OCI-LY7 (cell line): ENCODE measurements around the gene CCDC83. TPM values are rescaled to one million over a fixed set of nuclear protein-coding genes. Genes with fewer than 3 reads are reported as not detected.

Experiments used
- BruUV-seq: library from RNA; stranded (reverse); fragments of 400-500 nt; replicated peaks from 2 replicates; lab custom pipeline; 2021; lab: Mats Ljungman, UMichigan
- CTCF ChIA-PET: fragments of 300-600 bp; sonication (Branson Sonifier 250); formaldehyde crosslinking; loops from one replicate; lab custom pipeline; 2022; ENCODE audit warnings: antibody characterized with exemption; ENCODE audit not compliant: unreplicated experiment; lab: Charles Lee
- POLR2A ChIA-PET: fragments of 300-600 bp; sonication (Branson Sonifier 250); formaldehyde crosslinking; loops from one replicate; lab custom pipeline; 2022; ENCODE audit warnings: antibody characterized with exemption; lab: Charles Lee
- DNase-seq: peaks from one replicate; pipeline ENCODE4 v3.0.0-alpha.2; 2015; ENCODE audit warnings: low spot score
- H2AFZ ChIP-seq: fragments of 200-600 bp; sonication (generic), shearing (Covaris generic); 2 replicates; pipeline ENCODE4 v1.6.1; 2014; ENCODE audit warnings: mild to moderate bottlenecking, antibody characterized with exemption, low read length, moderate library complexity
- H3K27ac ChIP-seq: fragments of 200-600 bp; sonication (generic); 2 replicates; pipeline ENCODE4 v1.5.1; 2014; ENCODE audit warnings: mixed run types, low read depth, mild to moderate bottlenecking, moderate library complexity, low read length, inconsistent platforms; ENCODE audit not compliant: poor library complexity, severe bottlenecking
- H3K36me3 ChIP-seq: fragments of 200-600 bp; sonication (generic); 2 replicates; pipeline ENCODE4 v1.6.1; 2014; ENCODE audit warnings: mild to moderate bottlenecking, antibody characterized with exemption, low read length, moderate library complexity, mixed read lengths; ENCODE audit not compliant: insufficient read depth
- H3K4me1 ChIP-seq: fragments of 200-600 bp; sonication (generic); 2 replicates; pipeline ENCODE4 v1.5.1; 2014; ENCODE audit warnings: mild to moderate bottlenecking, low read length; ENCODE audit not compliant: insufficient read depth, poor library complexity, severe bottlenecking
- H3K4me2 ChIP-seq: fragments of 200-600 bp; sonication (generic); 2 replicates; pipeline ENCODE4 v1.6.1; 2014; ENCODE audit warnings: mild to moderate bottlenecking, low read length
- H3K4me3 ChIP-seq: fragments of 200-600 bp; sonication (generic); 2 replicates; pipeline ENCODE4 v1.5.1; 2014; ENCODE audit warnings: mild to moderate bottlenecking, low read depth, low read length; ENCODE audit not compliant: poor library complexity, severe bottlenecking
- H3K79me2 ChIP-seq: fragments of 200-600 bp; sonication (generic); 2 replicates; pipeline ENCODE4 v1.6.1; 2016; ENCODE audit warnings: low read depth, mild to moderate bottlenecking, low read length, moderate library complexity, mixed read lengths; ENCODE audit not compliant: insufficient read depth
- H3K9me2 ChIP-seq: fragments of 200-600 bp; sonication (generic); 2 replicates; pipeline ENCODE4 v1.6.1; 2016; ENCODE audit warnings: mild to moderate bottlenecking, low read length, mixed read lengths; ENCODE audit not compliant: insufficient read depth
- H3K9me3 ChIP-seq: fragments of 200-600 bp; sonication (generic); 2 replicates; pipeline ENCODE4 v1.6.1; 2014; ENCODE audit warnings: mild to moderate bottlenecking, mixed run types, low read length, mixed read lengths
- H4K20me1 ChIP-seq: fragments of 200-600 bp; sonication (generic); 2 replicates; pipeline ENCODE4 v1.6.1; 2014; ENCODE audit warnings: mild to moderate bottlenecking, antibody characterized with exemption, low read length, moderate library complexity, mixed read lengths; ENCODE audit not compliant: insufficient read depth
- CTCF ChIP-seq: fragments of 200-600 bp; sonication (generic); conservative IDR thresholded peaks from 2 replicates; pipeline ENCODE4 v1.5.1; 2014; ENCODE audit warnings: mild to moderate bottlenecking, antibody characterized with exemption, low read length, moderate library complexity, mixed read lengths
- EZH2phosphoT487 ChIP-seq: fragments of 200-600 bp; sonication (generic); IDR thresholded peaks from 2 replicates; pipeline ENCODE4 v1.6.1; 2018; ENCODE audit warnings: low read depth, borderline replicate concordance, mild to moderate bottlenecking, mixed run types, antibody characterized with exemption, low read length, moderate library complexity, mixed read lengths
- intact Hi-C: fragments of 100-400 bp; cut with micrococcal nuclease; formaldehyde crosslinking; loops from one replicate; pipeline ENCODE4 v1.10.0; 2022; ENCODE audit not compliant: unreplicated experiment
- total RNA-seq, 2 experiments: library from RNA; depleted of rRNA in 1 of 2; stranded (reverse); fragments of >200 nt in 1 of 2; shearing (Covaris generic) in 1 of 2; gene quantifications; 2 replicates each; pipeline ENCODE4 v1.2.3, GENCODE V29; 2014 to 2022

The CCDC83 gene
- total RNA-seq, 2 experiments from 2014 or later, result not detected

DNA sequence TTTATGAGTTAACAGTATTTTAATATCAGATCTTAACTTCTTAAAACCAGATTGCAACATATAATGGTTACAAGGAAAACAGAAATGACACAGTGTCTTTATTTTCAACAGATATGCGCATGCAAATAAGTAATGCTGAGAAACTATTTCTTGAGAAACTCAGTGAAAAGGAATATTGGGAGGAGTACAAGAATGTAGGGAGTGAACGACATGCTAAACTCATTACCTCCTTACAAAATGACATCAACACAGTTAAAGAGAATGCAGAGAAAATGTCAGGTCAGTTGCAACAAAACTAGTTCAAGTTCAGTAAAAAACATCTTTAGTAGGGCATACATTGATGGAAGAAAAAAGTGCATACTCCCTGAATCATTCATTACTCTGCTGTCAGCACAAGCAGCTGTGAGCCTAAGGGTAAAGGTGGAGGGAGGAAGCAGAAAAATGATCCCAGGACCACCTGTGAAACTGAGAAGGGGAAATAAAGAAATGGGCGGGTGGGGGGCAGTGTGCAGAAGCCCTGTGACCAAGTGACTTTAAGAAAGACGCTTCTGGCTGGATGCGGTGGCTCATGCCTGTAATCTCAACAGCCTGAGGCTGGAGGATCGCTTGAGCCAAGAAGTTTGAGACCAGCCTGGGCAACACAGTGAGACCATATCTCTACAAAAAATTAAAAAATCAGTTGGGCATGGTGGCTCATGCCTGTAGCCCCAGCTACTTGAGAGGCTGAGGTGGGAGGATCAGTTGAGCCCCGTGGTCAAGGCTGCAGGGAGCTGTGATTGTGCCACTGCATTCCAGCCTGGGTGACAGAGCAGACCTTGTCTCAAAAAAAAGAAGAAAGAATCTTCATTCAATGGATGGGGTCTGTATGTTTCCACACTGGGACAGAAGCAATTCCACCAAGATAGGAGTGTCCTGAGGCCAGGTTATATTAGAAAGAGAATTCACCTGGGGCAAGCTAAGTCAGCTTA is 31.2 kb downstream of the CCDC83 start:
- H3K36me3 ChIP-seq, result no peaks in the 10 kb centered on the region
- CTCF ChIA-PET, result no interaction called here
- no peak for DNase-seq
- no TSS peak for BruUV-seq
- POLR2A ChIA-PET, result interaction anchor here (0.5 kb wide), 1 partner anchor 205 kb away, joined by 3 read pairs; no protein-coding TSS in a partner anchor
- H3K4me2 ChIP-seq, result no peak overlapping the region
- H3K27ac ChIP-seq, result no peak overlapping the region
- intact Hi-C loops, result no loop called here
- no peaks in the 10 kb centered on the region for H3K9me2 ChIP-seq
- no peak overlapping the region for H3K4me3 ChIP-seq
- no peaks in the 10 kb centered on the region for H4K20me1 ChIP-seq
- no peaks in the 10 kb centered on the region for H3K79me2 ChIP-seq
- TF ChIP-seq EZH2phosphoT487 (no peak), CTCF (no peak)
- no peaks in the 10 kb centered on the region for H3K9me3 ChIP-seq
- H2AFZ ChIP-seq, result no peak overlapping the region
- H3K4me1 ChIP-seq, result no peaks in the 10 kb centered on the region

GRCh38 chr11:85889108-85889507 is 33.9 kb downstream of the CCDC83 start:
- Histone ChIP-seq H3K27ac (no peak overlapping the region), H4K20me1 (no peaks in the 10 kb centered on the region), H2AFZ (no peak overlapping the region), H3K79me2 (no peaks in the 10 kb centered on the region), H3K36me3 (no peaks in the 10 kb centered on the region), H3K9me2 (no peaks in the 10 kb centered on the region), H3K4me1 (no peaks in the 10 kb centered on the region), H3K4me2 (no peak overlapping the region), H3K9me3 (no peaks in the 10 kb centered on the region), H3K4me3 (no peak overlapping the region)
- ChIA-PET CTCF (no interaction called here), POLR2A (no interaction called here)
- TF ChIP-seq EZH2phosphoT487 (no peak), CTCF (no peak)
- intact Hi-C loops, result no loop called here
- BruUV-seq, result no TSS peak
- no peak for DNase-seq
